HFF-Myc (cell line): Measurements from ENCODE around the gene DHRS3.

Experiments used
- DNase-seq: peaks from one replicate; pipeline ENCODE4 v3.0.0-alpha.2; 2011; ENCODE audit warnings: low read depth; ENCODE audit errors: extremely low read depth
- H3K4me3 ChIP-seq: replicated peaks from 2 replicates; pipeline ENCODE4 v1.5.1; 2011; ENCODE audit warnings: low read depth, mild to moderate bottlenecking, control low read depth, low read length
- TF ChIP-seq, protein P1 (sequence below): IDR thresholded peaks from 2 replicates; pipeline ENCODE4 v1.5.1; 2012; ENCODE audit warnings: mild to moderate bottlenecking, low read depth, low read length, control low read depth; ENCODE audit errors: missing control alignments

The DHRS3 gene

DNA sequence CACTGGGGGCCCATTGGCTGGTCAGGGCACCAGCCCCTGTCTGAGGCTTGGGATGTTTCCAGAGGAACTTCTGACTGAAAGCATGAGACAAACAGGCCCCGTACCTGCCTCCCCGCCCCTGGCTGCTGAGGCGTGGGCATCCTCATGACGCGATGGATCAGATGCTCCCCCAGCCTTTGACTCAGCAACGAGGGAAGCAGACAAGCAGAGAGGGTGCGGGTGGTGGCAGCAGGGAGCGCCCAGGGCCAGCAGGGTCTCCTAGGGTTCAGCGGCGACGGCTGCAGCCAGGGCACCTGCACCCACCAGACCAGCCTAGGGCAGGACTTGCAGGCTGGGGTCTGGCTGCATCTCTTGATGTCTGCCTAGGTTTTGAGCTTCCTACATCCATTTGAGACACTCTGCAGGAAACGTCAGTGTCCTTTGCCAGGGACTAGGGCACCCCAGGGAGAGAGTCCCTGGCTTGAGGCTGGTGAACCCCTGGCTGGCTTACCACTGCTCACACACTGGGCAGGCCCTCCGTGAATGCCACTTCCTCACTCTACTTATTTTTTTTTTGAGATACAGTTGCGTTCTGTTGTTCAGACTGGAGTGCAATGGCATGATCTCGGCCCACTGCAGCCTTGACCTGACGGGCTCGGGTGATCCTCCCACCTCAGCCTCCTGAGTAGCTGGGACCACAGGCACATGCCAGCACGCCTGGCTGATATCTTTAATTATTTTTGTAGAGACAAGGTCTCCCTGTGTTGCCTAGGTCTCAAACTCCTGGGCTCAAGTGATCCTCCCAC, 63.3 kb downstream of the DHRS3 start:
- DNase-seq, result no peak
- H3K4me3 ChIP-seq, result no peak overlapping the region
- TF ChIP-seq, protein P1, sequence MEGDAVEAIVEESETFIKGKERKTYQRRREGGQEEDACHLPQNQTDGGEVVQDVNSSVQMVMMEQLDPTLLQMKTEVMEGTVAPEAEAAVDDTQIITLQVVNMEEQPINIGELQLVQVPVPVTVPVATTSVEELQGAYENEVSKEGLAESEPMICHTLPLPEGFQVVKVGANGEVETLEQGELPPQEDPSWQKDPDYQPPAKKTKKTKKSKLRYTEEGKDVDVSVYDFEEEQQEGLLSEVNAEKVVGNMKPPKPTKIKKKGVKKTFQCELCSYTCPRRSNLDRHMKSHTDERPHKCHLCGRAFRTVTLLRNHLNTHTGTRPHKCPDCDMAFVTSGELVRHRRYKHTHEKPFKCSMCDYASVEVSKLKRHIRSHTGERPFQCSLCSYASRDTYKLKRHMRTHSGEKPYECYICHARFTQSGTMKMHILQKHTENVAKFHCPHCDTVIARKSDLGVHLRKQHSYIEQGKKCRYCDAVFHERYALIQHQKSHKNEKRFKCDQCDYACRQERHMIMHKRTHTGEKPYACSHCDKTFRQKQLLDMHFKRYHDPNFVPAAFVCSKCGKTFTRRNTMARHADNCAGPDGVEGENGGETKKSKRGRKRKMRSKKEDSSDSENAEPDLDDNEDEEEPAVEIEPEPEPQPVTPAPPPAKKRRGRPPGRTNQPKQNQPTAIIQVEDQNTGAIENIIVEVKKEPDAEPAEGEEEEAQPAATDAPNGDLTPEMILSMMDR, result no peak

- no peak overlapping the region for H3K4me3 ChIP-seq
Measured at GRCh38 chr1:12553963-12554362, 64.0 kb downstream of the DHRS3 start.

GRCh38 chr1:12552951-12553921, 64.8 kb downstream of the DHRS3 start:
- TF ChIP-seq, protein P1, result no peak
- DNase-seq, result no peak
- no peak overlapping the region for H3K4me3 ChIP-seq

More at GRCh38 chr1:12553963-12554362, 64.0 kb downstream of the DHRS3 start:
- no peak for DNase-seq
- TF ChIP-seq, protein P1, result no peak

GRCh38 chr1:12552111-12552888, 65.7 kb downstream of the DHRS3 start:
- TF ChIP-seq, protein P1, result no peak
- DNase-seq, result no peak
- no peak overlapping the region for H3K4me3 ChIP-seq

DNA sequence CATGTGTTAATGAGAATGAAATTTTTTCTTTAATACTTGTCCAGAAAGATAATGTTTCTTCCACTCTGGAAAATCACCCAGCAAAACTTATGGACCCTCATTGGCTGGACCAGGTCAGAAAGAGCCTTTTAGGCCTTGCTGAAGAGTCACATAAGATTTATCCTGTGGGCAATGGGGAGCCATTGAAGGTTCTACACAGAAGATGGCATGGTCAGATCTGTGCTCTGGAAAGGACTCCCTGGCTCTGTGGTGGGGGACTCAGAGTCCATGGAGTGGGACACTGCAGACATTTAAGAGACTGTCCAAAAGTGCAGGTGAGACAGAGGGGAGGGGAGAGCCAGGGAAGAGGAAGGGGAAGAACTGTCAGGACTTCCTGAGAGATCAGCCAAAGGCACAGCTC, 66.4 kb downstream of the DHRS3 start:
- no peak overlapping the region for H3K4me3 ChIP-seq
- TF ChIP-seq, protein P1, result no peak
- DNase-seq, result no peak

DNA sequence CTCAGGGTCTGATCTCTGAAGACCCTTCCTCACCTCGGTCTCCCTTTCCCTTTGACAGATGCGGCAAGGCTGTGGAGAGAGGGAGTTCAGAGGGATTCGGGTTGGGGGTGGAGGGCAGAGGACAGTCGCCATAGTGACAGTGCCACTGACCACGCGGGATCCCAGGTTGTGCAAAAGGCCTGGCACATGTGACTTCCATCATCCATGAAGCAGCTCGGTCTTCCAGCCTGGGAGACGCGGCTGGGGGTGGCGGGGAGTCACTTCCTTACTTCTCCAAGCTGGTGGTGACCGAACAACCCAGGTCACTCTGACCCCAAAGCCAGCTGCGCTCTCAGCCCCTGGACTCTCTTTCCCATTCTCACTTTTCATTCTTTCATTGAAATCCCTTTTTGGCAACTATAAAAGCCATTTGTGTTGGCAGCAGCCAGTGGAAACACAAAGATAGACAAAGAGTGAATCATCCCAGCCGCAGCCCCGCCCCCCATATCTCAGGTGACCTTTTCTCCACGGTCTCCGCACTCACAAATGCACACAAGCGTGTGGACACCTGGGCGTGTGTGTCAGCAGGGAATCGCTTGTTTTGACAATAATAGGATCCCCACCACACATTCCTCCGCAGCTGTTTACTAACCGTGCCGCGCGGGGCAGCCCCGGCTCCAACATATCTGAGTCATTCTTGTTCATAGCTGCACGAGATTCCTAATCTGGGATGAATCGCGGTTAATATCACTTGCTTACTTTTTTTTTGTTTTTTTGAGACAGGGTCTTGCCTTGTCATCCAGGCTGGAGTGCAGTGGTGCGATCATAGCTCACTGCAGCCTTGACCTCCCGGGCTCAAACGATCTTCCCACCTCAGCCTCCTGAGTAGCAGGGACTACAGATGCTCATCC, 68.3 kb downstream of the DHRS3 start:
- peak overlapping the region; percentile 8; the same call in 1 of the 2 replicates for H3K4me3 ChIP-seq
- TF ChIP-seq, protein P1, result no peak
- peak; percentile 81 for DNase-seq
